OCI-LY7 (cell line): ENCODE results near the gene PRPS2.

Experiments
- CTCF ChIP-seq: fragments of 200-600 bp; sonication (generic); conservative IDR thresholded peaks from 2 replicates; pipeline ENCODE4 v1.5.1; 2014; ENCODE audit warnings: mild to moderate bottlenecking, antibody characterized with exemption, low read length, moderate library complexity, mixed read lengths
- EZH2phosphoT487 ChIP-seq: fragments of 200-600 bp; sonication (generic); IDR thresholded peaks from 2 replicates; pipeline ENCODE4 v1.6.1; 2018; ENCODE audit warnings: low read depth, borderline replicate concordance, mild to moderate bottlenecking, mixed run types, antibody characterized with exemption, low read length, moderate library complexity, mixed read lengths

- TF ChIP-seq CTCF (no peak), EZH2phosphoT487 (no peak)
These were observed 2.6 kb upstream of the PRPS2 start for GRCh38 chrX:12788645-12789044.
